ENCODE data around the gene NGFR. TPM values are rescaled to one million over a fixed set of nuclear protein-coding genes. Genes with fewer than 3 reads are reported as not detected.

NGFR gene
- total RNA-seq, 2 experiments from 2014 or later = 0.33 to 0.58 TPM

DNA sequence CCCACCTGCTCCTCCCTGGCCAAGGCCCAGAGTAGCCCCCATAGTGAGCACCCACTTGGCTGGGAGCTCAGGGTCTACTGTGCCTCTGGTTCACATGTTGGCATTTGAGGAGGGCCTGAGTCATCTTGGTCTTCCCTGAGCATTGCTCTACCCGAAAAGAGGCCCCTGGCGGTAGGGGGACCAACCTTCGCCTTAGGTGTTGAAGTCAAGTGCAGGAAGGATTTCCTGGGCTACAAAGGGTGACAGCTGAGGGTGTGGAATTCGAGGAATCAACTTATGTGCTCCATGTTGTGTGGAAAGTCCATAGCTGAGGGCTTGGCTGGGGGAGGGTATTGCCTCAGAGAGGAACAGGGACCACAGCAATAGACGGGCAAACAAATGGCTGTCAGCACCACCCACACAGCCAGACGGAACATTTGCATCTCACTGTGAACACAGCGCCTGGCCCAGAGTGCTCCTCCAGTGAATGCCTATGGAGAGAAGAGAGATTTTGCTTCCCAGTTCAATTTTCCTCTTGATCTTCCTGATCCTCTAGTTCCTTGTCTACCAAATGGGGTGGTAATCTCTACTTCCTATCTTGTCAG is 35.6 kb upstream of the NGFR start:
- POLR2A ChIA-PET = no interaction called here
- Mint-ChIP-seq H3K4me3 (no peak overlapping the region), H3K9me3 (peaks cover 3% of the 10 kb centered on the region), H3K27me3 (peaks cover 65% of the 10 kb centered on the region), H3K4me1 (peaks cover 5% of the 10 kb centered on the region), H3K27ac (no peak overlapping the region), H3K36me3 (ENCODE audit: low read depth) (no peaks in the 10 kb centered on the region)
- CTCF ChIA-PET = no interaction called here
- DNase-seq = no peak

DNA sequence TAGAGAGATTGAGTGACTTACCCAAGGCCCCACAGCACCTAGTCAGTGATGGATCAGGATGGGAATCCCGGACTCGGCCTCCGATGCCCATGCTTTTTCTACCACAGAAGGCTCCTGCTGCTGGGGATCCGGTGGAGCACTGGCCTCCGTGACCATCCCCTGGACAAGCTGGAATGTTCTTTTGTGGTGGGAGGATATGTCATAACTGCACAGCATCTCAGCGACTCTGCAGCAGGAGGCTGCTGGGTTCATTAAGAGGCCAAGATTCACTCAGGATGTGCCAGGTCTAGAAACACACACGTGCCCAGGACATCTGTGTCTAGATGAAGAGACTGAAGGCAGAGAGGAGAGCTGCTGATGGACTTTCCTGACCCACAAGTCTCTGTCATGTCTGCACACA is 34.7 kb upstream of the NGFR start:
- CTCF ChIA-PET = interaction anchor here (0.7 kb wide), 1 partner anchor 97 kb away, joined by 3 read pairs; no protein-coding TSS in a partner anchor
- peaks cover 3% of the 10 kb centered on the region for H3K9me3 Mint-ChIP-seq
- H3K4me3 Mint-ChIP-seq = no peak overlapping the region
- POLR2A ChIA-PET = no interaction called here
- DNase-seq = no peak
- H3K4me1 Mint-ChIP-seq = peaks cover 5% of the 10 kb centered on the region
- H3K27ac Mint-ChIP-seq = no peak overlapping the region
- H3K36me3 Mint-ChIP-seq (ENCODE audit: low read depth) = no peaks in the 10 kb centered on the region
- peaks cover 65% of the 10 kb centered on the region for H3K27me3 Mint-ChIP-seq

DNA sequence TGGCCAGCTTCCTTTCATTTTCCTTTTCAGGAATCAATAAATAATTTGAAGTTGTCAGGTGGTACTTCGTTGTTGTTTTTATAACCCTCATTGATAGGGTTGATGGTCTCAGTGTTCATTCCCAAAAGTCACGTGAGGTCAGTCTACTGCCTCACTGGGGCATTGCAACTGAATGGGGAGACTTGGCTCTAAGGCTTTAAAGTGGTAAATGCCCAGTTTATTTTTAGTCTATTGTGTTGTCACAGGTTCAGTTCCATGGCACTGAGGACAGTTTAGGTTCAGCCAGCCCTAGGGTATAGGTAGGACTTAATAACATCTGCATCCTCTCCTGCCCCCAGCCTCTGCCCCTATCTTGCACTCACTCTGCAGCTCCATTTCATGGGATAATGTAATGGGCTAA is 33.5 kb upstream of the NGFR start:
- H3K9me3 Mint-ChIP-seq = peaks cover 3% of the 10 kb centered on the region
- H3K27me3 Mint-ChIP-seq = peaks cover 58% of the 10 kb centered on the region
- no peaks in the 10 kb centered on the region for H3K36me3 Mint-ChIP-seq (ENCODE audit: low read depth)
- POLR2A ChIA-PET = no interaction called here
- H3K27ac Mint-ChIP-seq = no peak overlapping the region
- CTCF ChIA-PET = no interaction called here
- DNase-seq = no peak
- peaks cover 4% of the 10 kb centered on the region for H3K4me1 Mint-ChIP-seq
- no peak overlapping the region for H3K4me3 Mint-ChIP-seq

DNA sequence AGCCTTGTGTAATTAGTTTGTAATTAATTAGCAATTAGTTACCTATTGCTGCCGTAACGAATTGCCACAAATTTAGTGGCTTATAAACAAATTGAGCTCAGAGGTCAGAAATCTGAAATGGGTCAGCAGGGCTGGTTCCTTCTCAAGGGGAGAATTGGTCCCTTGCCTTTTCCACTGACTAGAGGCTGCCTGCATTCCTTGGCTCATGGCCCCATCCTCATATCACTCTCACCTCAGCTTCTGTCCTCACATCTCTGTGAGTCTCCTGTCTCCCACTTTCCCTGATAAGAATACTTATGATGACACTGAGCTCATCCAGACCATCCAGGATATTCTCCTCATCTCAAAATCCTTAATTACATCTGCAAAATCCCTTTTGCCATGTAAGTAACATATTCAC is 31.0 kb upstream of the NGFR start:
- Mint-ChIP-seq H3K9me3 (peaks cover 3% of the 10 kb centered on the region), H3K36me3 (ENCODE audit: low read depth) (no peaks in the 10 kb centered on the region), H3K4me1 (no peaks in the 10 kb centered on the region), H3K4me3 (no peak overlapping the region), H3K27ac (no peak overlapping the region), H3K27me3 (peaks cover 61% of the 10 kb centered on the region)
- no peak for DNase-seq
- CTCF ChIA-PET = no interaction called here
- POLR2A ChIA-PET = no interaction called here

DNA sequence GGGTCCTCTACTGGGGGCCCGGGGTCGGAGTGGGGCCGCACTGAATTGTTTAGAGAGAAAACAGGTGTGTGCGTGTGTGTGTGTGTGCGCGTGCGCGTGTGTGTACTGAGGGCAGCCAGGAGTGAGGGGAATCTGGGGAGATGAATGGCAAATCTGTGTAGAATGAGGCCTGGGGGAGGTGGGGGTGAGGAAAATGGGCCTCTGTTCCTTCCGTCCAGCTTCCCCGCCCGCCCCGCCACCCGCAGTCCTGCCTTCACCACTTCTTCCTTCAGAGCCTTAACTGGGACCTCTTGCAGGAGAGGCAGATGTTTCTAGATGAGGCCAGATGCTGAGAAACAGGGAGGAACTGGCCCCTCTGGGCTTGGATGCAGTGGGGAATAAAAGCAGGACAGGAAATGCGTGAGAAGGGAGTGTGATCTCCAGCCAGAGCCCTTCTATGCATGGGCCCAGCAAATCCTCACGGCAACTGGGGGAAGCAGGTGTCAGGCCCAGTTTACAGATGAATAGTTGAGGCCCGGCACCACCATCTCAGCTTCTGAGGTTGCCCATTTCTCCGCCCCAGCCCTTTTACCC is 29.7 kb upstream of the NGFR start:
- Mint-ChIP-seq H3K27ac (no peak overlapping the region), H3K36me3 (ENCODE audit: low read depth) (no peaks in the 10 kb centered on the region), H3K27me3 (peaks cover 61% of the 10 kb centered on the region), H3K4me1 (no peaks in the 10 kb centered on the region), H3K4me3 (no peak overlapping the region), H3K9me3 (peaks cover 3% of the 10 kb centered on the region)
- POLR2A ChIA-PET = no interaction called here
- CTCF ChIA-PET = no interaction called here
- no peak for DNase-seq

DNA sequence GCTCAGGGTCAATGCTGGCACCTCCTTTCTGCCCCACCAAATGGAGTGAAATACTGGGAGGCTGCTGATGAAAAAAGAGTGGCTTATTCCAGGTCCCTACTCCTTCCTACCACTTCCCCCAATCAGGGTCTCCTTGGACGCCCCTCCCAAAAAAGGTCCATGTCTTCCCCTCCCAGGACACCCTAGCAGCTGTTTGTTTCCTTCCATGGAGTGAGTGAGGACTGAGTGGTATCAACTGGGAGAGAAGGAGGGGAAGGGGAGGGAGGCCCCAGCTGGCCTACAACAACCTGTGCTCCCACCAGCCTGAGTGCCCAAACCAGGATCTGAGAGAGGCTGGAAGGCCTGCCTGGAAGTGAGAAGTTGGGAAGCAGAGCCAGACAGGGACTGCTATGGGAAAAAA is 28.7 kb upstream of the NGFR start:
- peaks cover 3% of the 10 kb centered on the region for H3K9me3 Mint-ChIP-seq
- CTCF ChIA-PET = no interaction called here
- no peaks in the 10 kb centered on the region for H3K4me1 Mint-ChIP-seq
- POLR2A ChIA-PET = no interaction called here
- H3K36me3 Mint-ChIP-seq (ENCODE audit: low read depth) = no peaks in the 10 kb centered on the region
- no peak overlapping the region for H3K27ac Mint-ChIP-seq
- peaks cover 62% of the 10 kb centered on the region for H3K27me3 Mint-ChIP-seq
- DNase-seq = no peak
- H3K4me3 Mint-ChIP-seq = no peak overlapping the region

DNA sequence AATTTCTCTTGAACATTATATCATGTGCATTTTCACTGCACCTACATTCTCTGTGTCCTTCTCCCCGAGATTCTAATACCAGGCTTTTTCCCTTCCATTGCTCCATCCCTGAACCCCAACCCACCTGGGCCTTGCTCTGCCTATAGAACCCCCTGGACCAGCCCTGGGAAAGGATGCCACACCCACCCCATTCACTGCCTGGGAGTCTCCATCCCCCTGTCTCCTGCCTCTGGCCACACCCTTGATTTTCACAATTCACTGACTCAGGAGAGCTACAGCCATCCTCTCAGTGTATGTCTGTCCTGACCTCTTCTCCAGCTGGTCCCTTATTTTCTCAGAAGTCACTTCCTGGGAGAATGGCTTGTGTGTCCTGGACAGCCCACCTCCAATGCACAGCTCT is 27.9 kb upstream of the NGFR start:
- H3K4me3 Mint-ChIP-seq = no peak overlapping the region
- H3K4me1 Mint-ChIP-seq = no peaks in the 10 kb centered on the region
- peaks cover 68% of the 10 kb centered on the region for H3K27me3 Mint-ChIP-seq
- H3K36me3 Mint-ChIP-seq (ENCODE audit: low read depth) = no peaks in the 10 kb centered on the region
- peaks cover 3% of the 10 kb centered on the region for H3K9me3 Mint-ChIP-seq
- CTCF ChIA-PET = no interaction called here
- POLR2A ChIA-PET = no interaction called here
- no peak overlapping the region for H3K27ac Mint-ChIP-seq
- DNase-seq = no peak

DNA sequence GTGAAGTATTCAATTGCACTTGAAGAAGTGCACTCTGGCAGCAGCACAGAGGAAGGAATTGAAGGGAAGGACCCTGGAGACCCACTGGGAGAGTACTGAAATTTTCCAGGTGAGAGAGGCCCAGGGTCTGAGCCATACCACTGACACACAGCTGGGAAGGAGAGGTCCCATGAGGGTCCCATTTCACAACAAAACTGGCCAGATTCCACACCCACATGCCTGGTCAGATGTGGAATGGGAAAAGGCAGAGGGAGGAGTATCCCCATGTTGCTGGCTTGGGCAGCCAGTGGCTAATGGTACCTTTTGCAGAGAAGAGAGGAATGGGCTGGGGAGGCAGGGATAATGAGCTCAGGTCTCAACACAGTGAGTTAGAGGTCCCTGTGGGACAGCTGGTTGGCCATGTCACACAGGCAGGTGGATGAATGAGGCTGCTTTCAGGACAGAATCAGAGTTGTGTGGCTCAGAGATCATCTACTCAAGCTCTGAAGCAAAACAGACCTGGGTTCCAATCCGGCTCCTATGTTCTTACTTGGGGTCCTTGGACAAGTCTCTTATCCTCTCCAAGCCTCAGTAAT is 26.2 kb upstream of the NGFR start:
- no peak overlapping the region for H3K4me3 Mint-ChIP-seq
- H3K4me1 Mint-ChIP-seq = no peaks in the 10 kb centered on the region
- peaks cover 66% of the 10 kb centered on the region for H3K27me3 Mint-ChIP-seq
- CTCF ChIA-PET = interaction anchor here (0.8 kb wide), 1 partner anchor 28 kb away, joined by 3 read pairs; no protein-coding TSS in a partner anchor
- POLR2A ChIA-PET = no interaction called here
- no peak overlapping the region for H3K27ac Mint-ChIP-seq
- DNase-seq = no peak
- peaks cover 3% of the 10 kb centered on the region for H3K9me3 Mint-ChIP-seq
- H3K36me3 Mint-ChIP-seq (ENCODE audit: low read depth) = no peaks in the 10 kb centered on the region

DNA sequence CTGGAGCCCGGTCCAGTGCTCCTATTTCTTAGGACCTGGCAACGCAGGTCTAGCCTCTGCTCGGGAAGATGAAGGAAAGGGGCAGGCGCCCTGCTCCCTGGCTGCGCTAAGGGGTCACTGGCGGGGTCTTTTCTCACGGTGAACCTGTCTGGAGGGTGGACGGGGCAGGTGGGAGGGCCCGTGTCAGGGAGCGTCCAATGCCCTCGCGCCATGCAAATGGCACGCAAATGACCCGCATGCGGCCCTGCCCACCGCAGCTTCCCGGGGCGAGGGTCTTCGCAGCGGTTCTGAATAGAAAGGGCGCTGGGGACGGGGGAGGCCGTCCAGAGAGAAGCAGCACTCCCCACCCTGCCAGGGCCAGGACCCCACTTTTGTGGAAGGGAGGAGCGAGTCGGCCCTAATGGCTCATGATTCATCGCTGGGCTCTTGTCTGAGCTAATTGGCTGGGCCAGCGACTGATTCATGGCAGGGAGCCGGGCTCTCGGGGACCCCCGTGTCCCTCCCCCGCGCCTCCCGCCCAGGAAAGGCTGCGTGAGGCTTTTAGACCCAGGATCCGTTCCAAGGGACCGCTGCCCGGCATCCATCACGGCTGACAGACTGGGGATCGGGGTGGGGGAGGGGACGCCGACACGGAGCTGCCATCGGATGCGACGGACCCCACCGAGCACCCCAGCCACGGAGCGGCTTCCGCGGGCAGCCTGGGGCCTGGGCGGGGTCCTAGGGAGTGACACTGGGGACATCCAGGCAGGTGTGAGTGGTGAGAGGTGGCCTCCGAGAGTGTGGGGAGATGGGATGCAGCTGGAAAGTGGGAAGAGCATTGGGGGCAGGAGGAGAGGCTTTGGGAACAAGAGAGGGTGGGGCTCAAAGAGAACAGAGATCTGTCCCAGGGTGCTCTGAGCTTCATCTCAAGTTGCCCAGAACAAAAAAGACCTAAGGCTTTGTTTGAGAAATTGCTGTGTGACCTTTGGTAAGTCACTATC is 25.0 kb upstream of the NGFR start:
- POLR2A ChIA-PET = interaction anchor here (0.7 kb wide), 1 partner anchor 15 kb away, joined by 3 read pairs; no protein-coding TSS in a partner anchor
- no peak overlapping the region for H3K27ac Mint-ChIP-seq
- DNase-seq = no peak

DNA sequence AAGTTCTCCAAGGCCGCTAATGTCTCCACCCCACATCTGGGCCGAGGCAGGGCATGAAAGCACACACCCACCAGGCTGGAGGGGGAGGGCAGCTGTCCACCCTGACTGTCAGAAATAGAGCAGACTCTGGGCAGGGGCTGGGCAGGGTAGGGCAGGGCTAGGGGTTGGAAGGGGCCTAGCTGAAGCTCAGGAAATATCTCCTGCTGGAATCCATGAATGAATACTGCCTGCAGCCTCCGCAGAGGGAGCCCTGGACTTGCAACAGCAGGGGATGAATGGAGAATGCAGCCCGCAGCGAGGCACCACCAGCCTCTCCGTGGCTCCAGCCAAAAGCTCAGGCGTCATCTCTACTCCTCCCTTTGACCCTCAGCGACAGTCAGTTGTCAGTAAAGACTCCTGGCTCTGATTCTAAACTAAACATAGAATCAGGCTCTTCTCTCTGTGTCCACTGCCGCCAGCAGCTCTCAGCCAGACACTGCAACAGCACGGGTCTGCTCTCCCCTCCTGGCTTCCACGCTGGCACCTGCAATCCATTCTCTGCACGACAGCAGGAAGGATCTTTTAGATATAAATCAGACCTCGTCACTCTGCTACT is 23.9 kb upstream of the NGFR start:
- Mint-ChIP-seq H3K4me1 (no peaks in the 10 kb centered on the region), H3K36me3 (ENCODE audit: low read depth) (no peaks in the 10 kb centered on the region), H3K27me3 (peaks cover 68% of the 10 kb centered on the region), H3K27ac (no peak overlapping the region), H3K9me3 (peaks cover 8% of the 10 kb centered on the region), H3K4me3 (no peak overlapping the region)
- ChIA-PET CTCF (no interaction called here), POLR2A (interaction anchor here (0.7 kb wide), 1 partner anchor 16 kb away, joined by 3 read pairs; no protein-coding TSS in a partner anchor)
- no peak for DNase-seq

More for the DNA sequence above, 25.0 kb upstream of the NGFR start:
- peaks cover 6% of the 10 kb centered on the region for H3K9me3 Mint-ChIP-seq
- H3K4me3 Mint-ChIP-seq = no peak overlapping the region
- no peaks in the 10 kb centered on the region for H3K4me1 Mint-ChIP-seq
- peaks cover 65% of the 10 kb centered on the region for H3K27me3 Mint-ChIP-seq
- no peaks in the 10 kb centered on the region for H3K36me3 Mint-ChIP-seq (ENCODE audit: low read depth)
- CTCF ChIA-PET = interaction anchor here (0.8 kb wide), 1 partner anchor 27 kb away, joined by 3 read pairs; no protein-coding TSS in a partner anchor

DNA sequence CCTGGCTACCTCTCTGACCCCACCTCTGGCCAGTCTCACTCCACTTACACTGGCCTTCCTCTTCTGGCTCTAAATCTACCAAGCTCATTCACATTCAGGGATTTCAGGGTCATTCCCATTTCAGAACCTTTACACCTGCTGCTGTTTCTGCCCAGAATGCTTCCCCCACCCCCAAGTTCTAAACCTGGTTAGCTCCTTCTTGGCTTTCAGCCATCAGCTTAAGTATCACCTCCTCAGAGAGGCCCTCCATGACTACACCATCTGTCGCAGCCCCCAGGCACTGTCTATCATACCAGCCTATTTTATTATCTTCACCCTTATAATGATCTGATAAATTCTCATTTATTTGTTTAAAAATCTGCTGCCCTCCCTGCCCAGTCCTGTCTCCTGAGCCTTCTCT is 23.3 kb upstream of the NGFR start:
- peaks cover 69% of the 10 kb centered on the region for H3K27me3 Mint-ChIP-seq
- ChIA-PET CTCF (interaction anchor here (0.9 kb wide), 1 partner anchor 64 kb away, joined by 4 read pairs; no protein-coding TSS in a partner anchor), POLR2A (no interaction called here)
- peaks cover 8% of the 10 kb centered on the region for H3K9me3 Mint-ChIP-seq
- no peaks in the 10 kb centered on the region for H3K36me3 Mint-ChIP-seq (ENCODE audit: low read depth)
- no peak overlapping the region for H3K4me3 Mint-ChIP-seq
- no peaks in the 10 kb centered on the region for H3K4me1 Mint-ChIP-seq
- no peak overlapping the region for H3K27ac Mint-ChIP-seq
- DNase-seq = no peak

DNA sequence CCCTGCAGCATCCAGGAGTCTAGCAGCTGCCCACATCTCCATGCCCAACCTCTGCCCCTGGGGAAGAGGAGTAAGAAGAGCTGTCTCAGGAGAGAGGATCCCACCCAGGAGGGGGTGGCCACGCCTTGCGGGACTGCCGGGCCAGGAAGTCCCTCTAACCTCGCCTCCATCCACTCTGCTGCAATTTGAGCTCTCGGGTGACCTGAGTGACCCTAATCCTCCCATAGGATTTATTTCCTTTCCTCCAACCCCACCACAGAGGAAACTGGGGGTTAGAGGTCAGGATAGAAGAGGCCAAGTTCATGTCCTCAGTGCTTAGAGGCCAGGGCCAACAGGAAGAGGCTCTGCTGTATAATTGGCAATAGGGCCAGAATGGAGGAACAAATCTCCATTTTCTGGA is 22.6 kb upstream of the NGFR start:
- H3K27me3 Mint-ChIP-seq = peaks cover 69% of the 10 kb centered on the region
- DNase-seq = no peak
- H3K9me3 Mint-ChIP-seq = peaks cover 10% of the 10 kb centered on the region
- no peaks in the 10 kb centered on the region for H3K4me1 Mint-ChIP-seq
- H3K27ac Mint-ChIP-seq = no peak overlapping the region
- no peak overlapping the region for H3K4me3 Mint-ChIP-seq
- no peaks in the 10 kb centered on the region for H3K36me3 Mint-ChIP-seq (ENCODE audit: low read depth)
- ChIA-PET CTCF (interaction anchor here (0.9 kb wide), 1 partner anchor 65 kb away, joined by 4 read pairs; no protein-coding TSS in a partner anchor), POLR2A (no interaction called here)
